Panc1 (cell line): ENCODE measurements around the gene EFTUD2.

Experiments
- POLR2AphosphoS5 ChIP-seq: IDR thresholded peaks from 2 replicates; pipeline ENCODE4 v1.6.1; 2012; ENCODE audit warnings: mild to moderate bottlenecking, low read depth, low read length, moderate library complexity
- SIN3A ChIP-seq: IDR thresholded peaks from 2 replicates; pipeline ENCODE4 v1.6.1; 2012; ENCODE audit warnings: low read depth, mild to moderate bottlenecking, low read length, moderate library complexity, borderline replicate concordance; ENCODE audit not compliant: insufficient read depth
- TCF7L2 ChIP-seq: IDR thresholded peaks from 2 replicates; pipeline ENCODE4 v1.6.1; 2011; ENCODE audit warnings: mild to moderate bottlenecking, low read depth, low read length, inconsistent platforms
- TF ChIP-seq, protein P1 (sequence below): fragments of 450-650 bp; IDR thresholded peaks from 2 replicates; pipeline ENCODE4 v1.5.1; 2017; ENCODE audit warnings: mild to moderate bottlenecking
- TF ChIP-seq, protein P2 (sequence below), 2 experiments: IDR thresholded peaks; 2 replicates each; pipeline ENCODE4 v1.6.1; 2011 to 2012; ENCODE audit warnings: low read depth in 2 of 2, control low read depth in 1 of 2, low read length in 1 of 2, mild to moderate bottlenecking in 1 of 2, moderate library complexity in 1 of 2; ENCODE audit not compliant: insufficient read depth in 1 of 2

DNA sequence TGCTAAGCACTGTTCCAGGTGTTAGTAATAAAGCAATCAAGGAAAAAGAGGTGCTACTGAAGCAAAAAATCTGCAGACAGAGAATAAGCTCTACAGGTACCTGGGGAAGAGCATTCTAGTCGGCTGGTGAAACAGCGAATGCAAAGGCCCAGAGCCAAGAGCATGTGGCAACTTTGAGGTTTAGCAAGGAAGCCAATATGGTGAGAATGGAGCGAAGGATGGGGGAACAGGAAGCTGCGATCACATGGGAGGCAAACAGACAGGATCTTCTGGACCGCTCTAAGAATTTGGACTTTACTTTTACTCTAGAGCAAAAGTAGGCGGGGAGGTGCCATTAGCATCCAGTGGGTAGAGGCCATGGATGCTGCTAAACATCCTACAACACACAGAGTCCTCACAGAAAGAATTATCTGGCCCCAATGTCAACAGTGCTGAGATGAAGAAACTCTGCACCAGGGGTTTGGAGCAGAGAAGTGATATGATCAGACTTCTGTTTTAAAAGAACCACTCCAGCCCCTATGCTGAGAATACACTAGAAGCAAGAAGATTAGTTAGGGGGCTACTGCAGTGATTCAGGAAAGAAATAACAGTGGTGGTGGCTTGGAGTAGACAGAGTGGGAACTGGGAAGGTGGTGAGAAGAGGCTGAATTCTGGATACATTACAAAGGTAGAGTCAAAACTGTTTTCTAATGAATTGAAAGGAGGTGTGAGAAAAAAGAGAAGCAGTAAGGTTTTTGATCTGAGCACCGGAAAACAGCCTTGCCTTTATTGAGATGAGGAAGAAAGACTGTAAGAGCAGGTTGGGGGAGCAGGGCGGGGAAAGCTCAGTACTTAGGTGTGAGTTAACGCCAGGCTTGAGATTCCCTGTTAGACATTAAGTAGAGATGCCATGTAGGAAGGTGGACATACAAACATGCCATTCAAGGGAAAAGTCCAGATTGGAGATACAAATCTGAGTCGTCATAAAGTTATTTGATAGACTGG lies 11.0 kb downstream of the EFTUD2 start:
- TF ChIP-seq, protein P1, sequence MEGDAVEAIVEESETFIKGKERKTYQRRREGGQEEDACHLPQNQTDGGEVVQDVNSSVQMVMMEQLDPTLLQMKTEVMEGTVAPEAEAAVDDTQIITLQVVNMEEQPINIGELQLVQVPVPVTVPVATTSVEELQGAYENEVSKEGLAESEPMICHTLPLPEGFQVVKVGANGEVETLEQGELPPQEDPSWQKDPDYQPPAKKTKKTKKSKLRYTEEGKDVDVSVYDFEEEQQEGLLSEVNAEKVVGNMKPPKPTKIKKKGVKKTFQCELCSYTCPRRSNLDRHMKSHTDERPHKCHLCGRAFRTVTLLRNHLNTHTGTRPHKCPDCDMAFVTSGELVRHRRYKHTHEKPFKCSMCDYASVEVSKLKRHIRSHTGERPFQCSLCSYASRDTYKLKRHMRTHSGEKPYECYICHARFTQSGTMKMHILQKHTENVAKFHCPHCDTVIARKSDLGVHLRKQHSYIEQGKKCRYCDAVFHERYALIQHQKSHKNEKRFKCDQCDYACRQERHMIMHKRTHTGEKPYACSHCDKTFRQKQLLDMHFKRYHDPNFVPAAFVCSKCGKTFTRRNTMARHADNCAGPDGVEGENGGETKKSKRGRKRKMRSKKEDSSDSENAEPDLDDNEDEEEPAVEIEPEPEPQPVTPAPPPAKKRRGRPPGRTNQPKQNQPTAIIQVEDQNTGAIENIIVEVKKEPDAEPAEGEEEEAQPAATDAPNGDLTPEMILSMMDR: no peak
- TF ChIP-seq TCF7L2 (no peak), POLR2AphosphoS5 (no peak), SIN3A (no peak)
- TF ChIP-seq, protein P2, sequence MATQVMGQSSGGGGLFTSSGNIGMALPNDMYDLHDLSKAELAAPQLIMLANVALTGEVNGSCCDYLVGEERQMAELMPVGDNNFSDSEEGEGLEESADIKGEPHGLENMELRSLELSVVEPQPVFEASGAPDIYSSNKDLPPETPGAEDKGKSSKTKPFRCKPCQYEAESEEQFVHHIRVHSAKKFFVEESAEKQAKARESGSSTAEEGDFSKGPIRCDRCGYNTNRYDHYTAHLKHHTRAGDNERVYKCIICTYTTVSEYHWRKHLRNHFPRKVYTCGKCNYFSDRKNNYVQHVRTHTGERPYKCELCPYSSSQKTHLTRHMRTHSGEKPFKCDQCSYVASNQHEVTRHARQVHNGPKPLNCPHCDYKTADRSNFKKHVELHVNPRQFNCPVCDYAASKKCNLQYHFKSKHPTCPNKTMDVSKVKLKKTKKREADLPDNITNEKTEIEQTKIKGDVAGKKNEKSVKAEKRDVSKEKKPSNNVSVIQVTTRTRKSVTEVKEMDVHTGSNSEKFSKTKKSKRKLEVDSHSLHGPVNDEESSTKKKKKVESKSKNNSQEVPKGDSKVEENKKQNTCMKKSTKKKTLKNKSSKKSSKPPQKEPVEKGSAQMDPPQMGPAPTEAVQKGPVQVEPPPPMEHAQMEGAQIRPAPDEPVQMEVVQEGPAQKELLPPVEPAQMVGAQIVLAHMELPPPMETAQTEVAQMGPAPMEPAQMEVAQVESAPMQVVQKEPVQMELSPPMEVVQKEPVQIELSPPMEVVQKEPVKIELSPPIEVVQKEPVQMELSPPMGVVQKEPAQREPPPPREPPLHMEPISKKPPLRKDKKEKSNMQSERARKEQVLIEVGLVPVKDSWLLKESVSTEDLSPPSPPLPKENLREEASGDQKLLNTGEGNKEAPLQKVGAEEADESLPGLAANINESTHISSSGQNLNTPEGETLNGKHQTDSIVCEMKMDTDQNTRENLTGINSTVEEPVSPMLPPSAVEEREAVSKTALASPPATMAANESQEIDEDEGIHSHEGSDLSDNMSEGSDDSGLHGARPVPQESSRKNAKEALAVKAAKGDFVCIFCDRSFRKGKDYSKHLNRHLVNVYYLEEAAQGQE (IDR thresholded peaks at IDR 0.05; ENCODE audit: insufficient read depth in 1 of 2, low read depth in 2 of 2, low read length in 1 of 2): no peak
